Measurements from ENCODE around the gene SRBD1. TPM values are rescaled to one million over a fixed set of nuclear protein-coding genes. Genes with fewer than 3 reads are reported as not detected.

SRBD1 gene
- total RNA-seq, 1 experiment from 2014 or later: 19.8 TPM

DNA sequence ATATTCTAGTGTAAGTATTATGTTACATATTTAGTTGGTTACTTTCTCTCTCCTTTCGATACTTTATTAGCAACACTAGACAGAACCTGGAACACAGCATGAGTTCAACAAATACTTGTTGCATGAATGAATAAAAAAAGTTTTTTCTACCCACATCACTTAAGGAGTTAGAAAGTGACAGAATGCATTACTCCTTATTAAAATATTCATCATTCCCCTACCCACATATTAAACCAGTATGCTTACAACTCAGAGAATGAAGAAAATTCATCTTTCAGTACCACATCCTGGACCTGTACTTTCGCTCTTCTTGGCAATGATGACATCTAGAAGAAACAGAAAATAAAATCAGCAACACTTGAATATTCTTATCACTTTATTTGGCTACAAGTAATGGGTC lies 6.0 kb downstream of the SRBD1 start:
- intact Hi-C loops (cut with micrococcal nuclease): no loop called here
- POLR2A ChIA-PET (ENCODE audit: unreplicated experiment): no interaction called here
- BruUV-seq (replicated peaks): no TSS peak
- no peaks in the 10 kb centered on the region for H3K9me3 ChIP-seq (ENCODE audit: low read length)
- H3K4me1 ChIP-seq (ENCODE audit: insufficient read depth, low read length): peaks cover 7% of the 10 kb centered on the region
- no peak for ATAC-seq
- TF ChIP-seq EZH2 (IDR thresholded peaks at IDR 0.05; ENCODE audit: low read length, unreplicated experiment): no peak
- TF ChIP-seq, protein P1, sequence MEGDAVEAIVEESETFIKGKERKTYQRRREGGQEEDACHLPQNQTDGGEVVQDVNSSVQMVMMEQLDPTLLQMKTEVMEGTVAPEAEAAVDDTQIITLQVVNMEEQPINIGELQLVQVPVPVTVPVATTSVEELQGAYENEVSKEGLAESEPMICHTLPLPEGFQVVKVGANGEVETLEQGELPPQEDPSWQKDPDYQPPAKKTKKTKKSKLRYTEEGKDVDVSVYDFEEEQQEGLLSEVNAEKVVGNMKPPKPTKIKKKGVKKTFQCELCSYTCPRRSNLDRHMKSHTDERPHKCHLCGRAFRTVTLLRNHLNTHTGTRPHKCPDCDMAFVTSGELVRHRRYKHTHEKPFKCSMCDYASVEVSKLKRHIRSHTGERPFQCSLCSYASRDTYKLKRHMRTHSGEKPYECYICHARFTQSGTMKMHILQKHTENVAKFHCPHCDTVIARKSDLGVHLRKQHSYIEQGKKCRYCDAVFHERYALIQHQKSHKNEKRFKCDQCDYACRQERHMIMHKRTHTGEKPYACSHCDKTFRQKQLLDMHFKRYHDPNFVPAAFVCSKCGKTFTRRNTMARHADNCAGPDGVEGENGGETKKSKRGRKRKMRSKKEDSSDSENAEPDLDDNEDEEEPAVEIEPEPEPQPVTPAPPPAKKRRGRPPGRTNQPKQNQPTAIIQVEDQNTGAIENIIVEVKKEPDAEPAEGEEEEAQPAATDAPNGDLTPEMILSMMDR (conservative IDR thresholded peaks at IDR 0.05; ENCODE audit: low read depth, low read length): no peak
- TF ChIP-seq EZH2phosphoT487 (IDR thresholded peaks at IDR 0.05; ENCODE audit: borderline replicate concordance, low read length): no peak
- no peaks in the 10 kb centered on the region for H3F3A ChIP-seq (ENCODE audit: low read length, unreplicated experiment)
- no peak overlapping the region for H3K27ac ChIP-seq (ENCODE audit: low read length)
- no peaks in the 10 kb centered on the region for H4K20me1 ChIP-seq (ENCODE audit: low read length)
- H3K27me3 ChIP-seq (ENCODE audit: low read length): no peaks in the 10 kb centered on the region
- H3K9ac ChIP-seq (ENCODE audit: low read length): no peak overlapping the region
- H2AFZ ChIP-seq (ENCODE audit: low read length): no peak overlapping the region
- H3K9me2 ChIP-seq (replicated peaks; ENCODE audit: low read length): no peaks in the 10 kb centered on the region
- H3K36me3 ChIP-seq (ENCODE audit: low read depth, low read length): peaks cover 7% of the 10 kb centered on the region
- CTCF ChIA-PET: no interaction called here
- no peak for DNase-seq
- H3K4me3 ChIP-seq (ENCODE audit: low read length): no peak overlapping the region
- H3K79me2 ChIP-seq (ENCODE audit: low read length): peaks cover 39% of the 10 kb centered on the region
- H3K4me2 ChIP-seq (ENCODE audit: low read length): no peak overlapping the region

DNA sequence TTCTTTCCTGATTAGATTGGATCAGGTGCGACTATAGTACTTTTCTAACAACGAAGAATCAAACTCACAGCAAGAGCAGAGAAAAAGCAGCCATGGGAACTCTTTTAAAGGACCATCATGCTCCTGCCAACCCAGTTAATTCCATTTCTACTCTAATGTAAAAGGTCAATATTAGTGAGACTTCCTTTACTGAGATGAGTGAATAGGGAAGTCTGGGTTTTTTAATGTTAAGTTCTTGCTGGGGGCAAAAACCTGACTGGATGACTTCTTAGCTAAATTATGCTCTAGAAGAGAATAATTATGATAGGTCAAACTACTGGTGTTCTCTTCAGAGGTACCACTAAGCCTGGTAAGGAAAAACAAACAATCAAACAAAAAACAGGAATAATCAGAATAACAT lies 8.4 kb downstream of the SRBD1 start:
- Histone ChIP-seq H3K79me2 (ENCODE audit: low read length) (peaks cover 18% of the 10 kb centered on the region), H3F3A (ENCODE audit: low read length, unreplicated experiment) (no peaks in the 10 kb centered on the region), H3K4me3 (ENCODE audit: low read length) (no peak overlapping the region), H3K9me3 (ENCODE audit: low read length) (no peaks in the 10 kb centered on the region), H3K27me3 (ENCODE audit: low read length) (no peaks in the 10 kb centered on the region), H2AFZ (ENCODE audit: low read length) (no peak overlapping the region), H3K4me1 (ENCODE audit: insufficient read depth, low read length) (no peaks in the 10 kb centered on the region), H3K9ac (ENCODE audit: low read length) (no peak overlapping the region), H4K20me1 (ENCODE audit: low read length) (no peaks in the 10 kb centered on the region), H3K36me3 (ENCODE audit: low read depth, low read length) (peaks cover 20% of the 10 kb centered on the region), H3K4me2 (ENCODE audit: low read length) (no peak overlapping the region), H3K27ac (ENCODE audit: low read length) (no peak overlapping the region), H3K9me2 (replicated peaks; ENCODE audit: low read length) (no peaks in the 10 kb centered on the region)
- intact Hi-C loops (cut with micrococcal nuclease): no loop called here
- CTCF ChIA-PET: no interaction called here
- TF ChIP-seq EZH2phosphoT487 (IDR thresholded peaks at IDR 0.05; ENCODE audit: borderline replicate concordance, low read length) (no peak), EZH2 (IDR thresholded peaks at IDR 0.05; ENCODE audit: low read length, unreplicated experiment) (no peak)
- TF ChIP-seq, protein P1 (conservative IDR thresholded peaks at IDR 0.05; ENCODE audit: low read depth, low read length): no peak
- BruUV-seq (replicated peaks): no TSS peak
- DNase-seq (no peak), ATAC-seq (no peak)
- POLR2A ChIA-PET (ENCODE audit: unreplicated experiment): no interaction called here

DNA sequence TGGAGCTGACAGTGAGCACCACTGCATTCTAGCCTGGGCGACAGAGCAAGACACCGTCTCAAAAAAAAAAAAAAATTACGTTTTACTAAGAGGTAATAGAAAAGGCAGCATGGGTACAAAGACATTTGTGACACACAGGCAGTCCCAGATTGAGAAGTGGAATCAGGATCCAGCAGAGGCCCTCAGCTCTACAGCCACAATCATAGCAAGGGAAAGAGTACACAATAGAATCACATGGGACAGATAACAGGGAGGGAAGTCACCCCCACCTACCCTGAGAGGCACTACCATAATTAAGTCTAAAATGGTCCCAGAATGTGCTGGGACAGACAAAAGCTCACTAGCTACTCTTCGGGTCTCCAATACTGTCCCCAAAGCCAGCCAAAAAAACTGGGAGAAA lies 12.5 kb downstream of the SRBD1 start:
- Histone ChIP-seq H2AFZ (ENCODE audit: low read length) (no peak overlapping the region), H3K36me3 (ENCODE audit: low read depth, low read length) (peaks cover 25% of the 10 kb centered on the region)
- no peak for DNase-seq

More for the DNA sequence above, 12.5 kb downstream of the SRBD1 start:
- Histone ChIP-seq H3K27ac (ENCODE audit: low read length) (no peak overlapping the region), H4K20me1 (ENCODE audit: low read length) (no peaks in the 10 kb centered on the region), H3K4me1 (ENCODE audit: insufficient read depth, low read length) (peaks cover 17% of the 10 kb centered on the region), H3F3A (ENCODE audit: low read length, unreplicated experiment) (peaks cover 7% of the 10 kb centered on the region), H3K4me3 (ENCODE audit: low read length) (no peak overlapping the region), H3K9me3 (ENCODE audit: low read length) (no peaks in the 10 kb centered on the region), H3K27me3 (ENCODE audit: low read length) (no peaks in the 10 kb centered on the region), H3K79me2 (ENCODE audit: low read length) (peaks cover 26% of the 10 kb centered on the region), H3K9me2 (replicated peaks; ENCODE audit: low read length) (no peaks in the 10 kb centered on the region), H3K4me2 (ENCODE audit: low read length) (no peak overlapping the region), H3K9ac (ENCODE audit: low read length) (no peak overlapping the region)
- ChIA-PET CTCF (no interaction called here), POLR2A (ENCODE audit: unreplicated experiment) (no interaction called here)
- no peak for TF ChIP-seq EZH2 (IDR thresholded peaks at IDR 0.05; ENCODE audit: low read length, unreplicated experiment)
- TF ChIP-seq EZH2phosphoT487 (IDR thresholded peaks at IDR 0.05; ENCODE audit: borderline replicate concordance, low read length): no peak
- TF ChIP-seq, protein P1 (conservative IDR thresholded peaks at IDR 0.05; ENCODE audit: low read depth, low read length): no peak
- no peak for ATAC-seq
- no TSS peak for BruUV-seq (replicated peaks)
- intact Hi-C loops (cut with micrococcal nuclease): no loop called here

Measured in PC-3 (cell line).